A673 (cell line): ENCODE measurements around the gene IGF2R.

ENCODE experiments used
- EZH2 ChIP-seq: fragments of 200-600 bp; sonication (generic); IDR thresholded peaks from 2 replicates; pipeline ENCODE4 v1.6.1; 2017; ENCODE audit warnings: borderline replicate concordance, low read depth, mild to moderate bottlenecking, mixed read lengths, antibody characterized with exemption, low read length; ENCODE audit not compliant: poor library complexity, severe bottlenecking
- TF ChIP-seq, protein P1 (sequence below): fragments of 300-800, 200-600 bp; sonication (generic); conservative IDR thresholded peaks from 2 replicates; pipeline ENCODE4 v1.5.1; 2017; ENCODE audit warnings: low read depth, mild to moderate bottlenecking, antibody characterized with exemption, low read length, moderate library complexity, mixed read lengths

- TF ChIP-seq, protein P1, sequence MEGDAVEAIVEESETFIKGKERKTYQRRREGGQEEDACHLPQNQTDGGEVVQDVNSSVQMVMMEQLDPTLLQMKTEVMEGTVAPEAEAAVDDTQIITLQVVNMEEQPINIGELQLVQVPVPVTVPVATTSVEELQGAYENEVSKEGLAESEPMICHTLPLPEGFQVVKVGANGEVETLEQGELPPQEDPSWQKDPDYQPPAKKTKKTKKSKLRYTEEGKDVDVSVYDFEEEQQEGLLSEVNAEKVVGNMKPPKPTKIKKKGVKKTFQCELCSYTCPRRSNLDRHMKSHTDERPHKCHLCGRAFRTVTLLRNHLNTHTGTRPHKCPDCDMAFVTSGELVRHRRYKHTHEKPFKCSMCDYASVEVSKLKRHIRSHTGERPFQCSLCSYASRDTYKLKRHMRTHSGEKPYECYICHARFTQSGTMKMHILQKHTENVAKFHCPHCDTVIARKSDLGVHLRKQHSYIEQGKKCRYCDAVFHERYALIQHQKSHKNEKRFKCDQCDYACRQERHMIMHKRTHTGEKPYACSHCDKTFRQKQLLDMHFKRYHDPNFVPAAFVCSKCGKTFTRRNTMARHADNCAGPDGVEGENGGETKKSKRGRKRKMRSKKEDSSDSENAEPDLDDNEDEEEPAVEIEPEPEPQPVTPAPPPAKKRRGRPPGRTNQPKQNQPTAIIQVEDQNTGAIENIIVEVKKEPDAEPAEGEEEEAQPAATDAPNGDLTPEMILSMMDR = no peak
- no peak for TF ChIP-seq EZH2
Observed at GRCh38 chr6:159992366-159992765, 23.5 kb downstream of the IGF2R start.
